ENCODE measurements around the gene TLE5.

TLE5 gene

DNA sequence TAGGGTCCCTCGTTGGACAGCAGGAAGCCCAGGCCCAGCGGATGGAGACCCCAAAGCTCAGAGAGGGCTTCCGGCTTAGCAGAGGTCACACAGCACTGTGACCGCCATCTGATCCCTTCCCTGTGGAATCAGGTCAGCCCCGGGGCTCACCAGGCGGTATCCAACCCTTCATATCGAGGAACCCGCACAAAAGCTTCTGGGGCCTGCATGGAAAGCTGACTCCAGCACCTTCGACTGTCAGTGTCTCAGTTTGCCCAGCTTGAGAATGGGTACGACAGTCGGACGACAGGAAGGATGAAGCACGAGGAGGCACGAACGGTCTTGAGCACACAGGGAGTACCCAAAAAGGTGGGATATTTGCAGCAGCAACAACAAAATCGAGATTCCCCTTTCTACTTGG is 2.6 kb downstream of the TLE5 start:
- POLR2A ChIA-PET, result no interaction called here
- CTCF ChIA-PET, result interaction anchor here (4.0 kb wide), 1 partner anchor 16 kb away, joined by 27 read pairs; no protein-coding TSS in a partner anchor

DNA sequence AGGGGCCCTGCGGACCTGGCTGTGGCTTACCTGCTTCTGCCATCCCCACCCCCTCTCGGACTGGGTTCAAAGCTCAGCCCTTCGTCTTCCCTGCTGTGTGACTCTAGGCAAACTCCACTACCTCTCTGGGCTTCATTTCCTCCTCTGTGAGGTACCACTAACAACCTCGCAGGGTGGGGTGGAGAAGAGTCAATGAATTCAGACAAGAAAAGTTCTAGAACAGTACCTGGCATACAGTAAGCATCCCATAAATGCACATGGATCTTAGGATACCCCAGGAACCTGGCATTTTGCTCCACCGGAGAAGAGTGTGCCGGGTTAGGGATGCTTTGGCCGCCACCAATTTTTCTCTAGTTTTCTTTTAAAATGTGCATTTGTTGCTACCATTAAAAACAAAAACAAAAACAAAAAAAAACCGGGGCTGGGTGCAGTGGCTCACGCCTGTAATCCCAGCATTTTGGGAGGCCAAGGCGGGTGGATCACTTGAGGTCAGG is 3.4 kb downstream of the TLE5 start:
- POLR2A ChIA-PET, result no interaction called here

More for the DNA sequence above, 2.6 kb downstream of the TLE5 start:
- no peak overlapping the region; the same call in 1 of the 2 replicates for H3K4me3 ChIP-seq (ENCODE audit: low read depth, low read length)
- DNase-seq (ENCODE audit: low read depth, low spot score), result no peak
- TF ChIP-seq, protein P1, sequence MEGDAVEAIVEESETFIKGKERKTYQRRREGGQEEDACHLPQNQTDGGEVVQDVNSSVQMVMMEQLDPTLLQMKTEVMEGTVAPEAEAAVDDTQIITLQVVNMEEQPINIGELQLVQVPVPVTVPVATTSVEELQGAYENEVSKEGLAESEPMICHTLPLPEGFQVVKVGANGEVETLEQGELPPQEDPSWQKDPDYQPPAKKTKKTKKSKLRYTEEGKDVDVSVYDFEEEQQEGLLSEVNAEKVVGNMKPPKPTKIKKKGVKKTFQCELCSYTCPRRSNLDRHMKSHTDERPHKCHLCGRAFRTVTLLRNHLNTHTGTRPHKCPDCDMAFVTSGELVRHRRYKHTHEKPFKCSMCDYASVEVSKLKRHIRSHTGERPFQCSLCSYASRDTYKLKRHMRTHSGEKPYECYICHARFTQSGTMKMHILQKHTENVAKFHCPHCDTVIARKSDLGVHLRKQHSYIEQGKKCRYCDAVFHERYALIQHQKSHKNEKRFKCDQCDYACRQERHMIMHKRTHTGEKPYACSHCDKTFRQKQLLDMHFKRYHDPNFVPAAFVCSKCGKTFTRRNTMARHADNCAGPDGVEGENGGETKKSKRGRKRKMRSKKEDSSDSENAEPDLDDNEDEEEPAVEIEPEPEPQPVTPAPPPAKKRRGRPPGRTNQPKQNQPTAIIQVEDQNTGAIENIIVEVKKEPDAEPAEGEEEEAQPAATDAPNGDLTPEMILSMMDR (IDR thresholded peaks at IDR 0.05; ENCODE audit: insufficient read depth, low read length, missing control alignments), result no peak

DNA sequence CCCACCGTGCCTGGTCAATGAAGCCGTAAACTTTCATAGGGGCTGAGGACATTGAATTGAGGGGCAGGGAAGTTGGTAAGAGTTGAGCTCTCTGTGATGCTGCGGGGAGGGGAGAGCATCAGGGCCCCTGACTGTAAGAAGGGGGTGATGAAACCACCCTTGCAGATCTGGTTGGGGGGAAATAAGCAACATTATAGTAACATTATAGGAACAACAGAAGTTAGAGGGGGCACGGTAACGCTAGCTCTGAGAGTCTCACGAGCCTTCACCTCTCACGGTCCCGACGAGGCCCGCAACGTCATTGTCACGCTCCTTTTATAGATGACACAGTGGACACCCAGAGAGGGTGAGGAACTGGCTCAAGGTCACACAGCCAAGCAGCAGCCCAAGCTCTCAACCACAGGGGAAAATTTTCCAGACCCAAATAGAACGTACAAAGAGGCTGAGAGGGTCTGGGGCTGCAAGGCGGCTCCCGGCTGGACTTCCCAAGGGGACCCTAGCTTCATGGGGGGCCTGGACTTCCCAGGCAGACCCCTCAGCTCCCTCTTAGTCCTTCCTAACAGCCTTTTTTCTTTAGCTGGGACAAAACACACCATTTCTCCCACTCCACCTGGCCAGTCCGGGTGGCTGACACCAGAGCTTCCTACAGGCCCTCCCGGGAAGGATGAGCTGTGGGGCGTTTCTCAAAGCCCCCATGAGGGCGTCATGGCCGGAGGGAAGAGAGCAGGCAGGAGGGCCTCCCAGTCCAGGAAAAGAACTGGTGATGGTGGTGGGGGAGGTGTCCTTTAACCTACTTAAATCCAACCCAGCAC is 4.1 kb downstream of the TLE5 start:
- ChIA-PET CTCF (interaction anchor here (0.6 to 4.0 kb wide), 2 partner anchors 18 to 32 kb away, joined by 3 to 27 read pairs; no protein-coding TSS in a partner anchor), POLR2A (interaction anchor here (0.5 kb wide), 1 partner anchor 12 kb away, joined by 3 read pairs; no protein-coding TSS in a partner anchor)
- no peak overlapping the region for H3K4me3 ChIP-seq (ENCODE audit: low read depth, low read length)
- TF ChIP-seq, protein P1 (IDR thresholded peaks at IDR 0.05; ENCODE audit: insufficient read depth, low read length, missing control alignments), result no peak
- DNase-seq (ENCODE audit: low read depth, low spot score), result no peak

More for the DNA sequence above, 3.4 kb downstream of the TLE5 start:
- TF ChIP-seq, protein P1 (IDR thresholded peaks at IDR 0.05; ENCODE audit: insufficient read depth, low read length, missing control alignments), result no peak
- H3K4me3 ChIP-seq (ENCODE audit: low read depth, low read length), result no peak overlapping the region
- CTCF ChIA-PET, result interaction anchor here (0.6 to 4.0 kb wide), 2 partner anchors 17 to 33 kb away, joined by 3 to 27 read pairs; no protein-coding TSS in a partner anchor
- no peak for DNase-seq (ENCODE audit: low read depth, low spot score)

DNA sequence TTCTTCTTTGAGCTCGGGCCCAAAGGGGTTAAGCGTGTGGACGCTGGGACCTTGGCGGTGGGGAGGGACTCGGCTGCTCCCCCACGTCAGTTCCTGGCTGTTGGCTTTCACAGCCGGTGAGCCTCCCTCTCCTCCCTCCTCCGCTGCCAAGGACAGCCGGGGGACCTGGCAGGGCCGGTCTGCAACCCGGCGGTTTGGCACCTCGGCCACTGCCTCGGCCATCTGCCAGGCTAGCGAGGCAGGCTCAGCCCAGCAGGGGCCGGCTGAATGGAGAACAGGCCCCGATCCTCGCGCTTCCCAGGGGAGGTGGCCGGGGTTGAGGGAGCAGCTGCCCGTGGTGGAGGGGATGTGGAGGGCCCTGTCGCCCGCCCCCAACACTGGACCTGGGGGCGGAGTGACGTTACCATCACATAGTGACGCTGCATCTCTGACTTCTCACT is 5.0 kb downstream of the TLE5 start:
- no peak for DNase-seq (ENCODE audit: low read depth, low spot score)
- H3K4me3 ChIP-seq (ENCODE audit: low read depth, low read length), result no peak overlapping the region
- TF ChIP-seq, protein P1 (IDR thresholded peaks at IDR 0.05; ENCODE audit: insufficient read depth, low read length, missing control alignments), result no peak
- ChIA-PET POLR2A (no interaction called here), CTCF (interaction anchor here (4.0 kb wide), 1 partner anchor 19 kb away, joined by 27 read pairs; no protein-coding TSS in a partner anchor)

DNA sequence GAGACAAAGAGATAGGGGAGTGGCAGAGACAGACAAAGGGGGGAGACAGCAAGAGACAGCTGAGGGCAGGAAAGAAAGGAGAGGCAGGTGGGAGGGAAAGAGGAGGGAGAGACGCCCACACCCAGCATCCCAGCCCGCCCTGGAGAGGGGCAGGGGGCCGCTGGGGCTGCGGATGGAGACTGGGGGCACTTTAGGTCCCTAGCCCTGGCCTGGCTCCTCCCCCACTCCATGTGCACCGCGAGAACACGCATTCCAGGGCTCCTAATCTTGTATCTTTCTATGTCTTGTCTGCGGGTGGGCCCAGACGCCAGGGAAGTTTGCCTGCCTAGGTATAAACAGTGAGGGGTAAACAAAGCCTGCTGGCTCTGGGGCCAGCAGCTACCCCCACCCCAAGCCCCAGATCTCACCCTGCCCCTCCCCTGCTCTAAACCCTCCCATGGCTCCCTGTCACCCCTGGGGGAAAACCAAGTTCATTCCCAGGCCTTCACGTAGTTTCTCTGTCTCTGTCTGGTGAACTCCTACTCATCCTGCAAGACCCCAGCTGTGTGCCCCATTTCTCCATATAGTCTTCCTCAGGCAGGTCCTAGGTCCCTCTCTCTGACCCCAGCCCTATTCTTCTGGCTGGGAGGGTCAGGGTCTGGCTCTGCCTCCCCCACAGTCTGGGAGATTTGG is 5.7 kb downstream of the TLE5 start:
- CTCF ChIA-PET, result no interaction called here
- POLR2A ChIA-PET, result no interaction called here
- DNase-seq (ENCODE audit: low read depth, low spot score), result no peak
- TF ChIP-seq, protein P1 (IDR thresholded peaks at IDR 0.05; ENCODE audit: insufficient read depth, low read length, missing control alignments), result no peak
- H3K4me3 ChIP-seq (ENCODE audit: low read depth, low read length), result no peak overlapping the region

Measured in AG04449 (cell line).